HepG2 (cell line): Measurements from ENCODE around the gene AGXT. TPM values are rescaled to one million over a fixed set of nuclear protein-coding genes. Genes with fewer than 3 reads are reported as not detected.

Experiments used
- ATAC-seq: fragments of 200-7000 bp; cut with Tn5 transposase; 3 replicates; pipeline ENCODE4 v1.9.1; 2020; ENCODE audit warnings: mild to moderate bottlenecking, moderate library complexity
- BruUV-seq: library from RNA; stranded (reverse); fragments of 400-500 nt; replicated peaks from 2 replicates; lab custom pipeline; 2021; lab: Mats Ljungman, UMichigan
- CTCF ChIA-PET: fragments of 300-600 bp; formaldehyde crosslinking; extraction: SDS; loops from one replicate; lab custom pipeline; 2021; ENCODE audit warnings: low total read pairs, inconsistent platforms, low intra/inter-chr PET ratio; lab: Yijun Ruan, JAX
- POLR2A ChIA-PET: fragments of 350-600 bp; sonication (Branson Sonifier 250); formaldehyde crosslinking; loops from one replicate; lab custom pipeline; 2020; ENCODE audit warnings: antibody characterized with exemption, inconsistent platforms; lab: Yijun Ruan, JAX
- DNase-seq: peaks from one replicate; pipeline ENCODE4 v3.0.0-alpha.2; 2015; ENCODE audit warnings: low spot score
- FAIRE-seq: peaks from 3 replicates; lab custom pipeline; 2011; peaks lifted over from hg19 to GRCh38; lab: Jason Lieb, UNC
- H2AFZ ChIP-seq: one replicate; pipeline ENCODE4 v1.6.1; 2011; ENCODE audit warnings: low read length, inconsistent platforms
- H3K27ac ChIP-seq: fragments of 300-600 bp; 3 replicates; pipeline ENCODE4 v1.8.0; 2011; ENCODE audit warnings: mixed run types, mild to moderate bottlenecking, mixed read lengths, low read length, inconsistent platforms; ENCODE audit not compliant: insufficient read depth; ENCODE audit errors: extremely low read length
- H3K27me3 ChIP-seq, 2 experiments: fragments of 200-600 bp in 1 of 2; 2 replicates in 1 of 2; 3 replicates in 1 of 2; pipeline versions ENCODE4 v1.6.0 to v1.8.0; 2011; ENCODE audit warnings: low read length in 2 of 2, mild to moderate bottlenecking in 2 of 2, moderate library complexity in 2 of 2, inconsistent platforms in 1 of 2; ENCODE audit not compliant: insufficient read depth in 2 of 2, control insufficient read depth in 1 of 2
- H3K36me3 ChIP-seq, 2 experiments: fragments of 200-600 bp in 1 of 2; replicated peaks in 1 of 2; 2 replicates in 1 of 2; 3 replicates in 1 of 2; pipeline versions ENCODE4 v1.5.1 to v1.8.0; 2011; ENCODE audit warnings: low read length in 2 of 2, inconsistent platforms in 1 of 2; ENCODE audit not compliant: insufficient read depth in 2 of 2, control insufficient read depth in 1 of 2
- H3K4me1 ChIP-seq: 2 replicates; pipeline ENCODE4 v1.5.1; 2012; ENCODE audit warnings: low read length, inconsistent platforms; ENCODE audit not compliant: insufficient read depth
- H3K4me2 ChIP-seq: 2 replicates; pipeline ENCODE4 v1.6.0; 2011; ENCODE audit warnings: low read depth, low read length, inconsistent platforms
- H3K4me3 ChIP-seq, 3 experiments: fragments of 200-600 bp in 1 of 3; sonication (generic), shearing (Covaris generic) in 1 of 3; replicated peaks in 1 of 3; 2 replicates each; pipeline ENCODE4 v1.5.1; 2011 to 2016; ENCODE audit warnings: low read length in 3 of 3, inconsistent platforms in 2 of 3, low read depth in 2 of 3, mild to moderate bottlenecking in 2 of 3, control low read depth in 1 of 3, mixed read lengths in 1 of 3; ENCODE audit not compliant: insufficient read depth in 1 of 3
- H3K79me2 ChIP-seq: one replicate; pipeline ENCODE4 v1.6.1; 2011; ENCODE audit warnings: low read length, inconsistent platforms; ENCODE audit not compliant: insufficient read depth
- H3K9ac ChIP-seq: 2 replicates; pipeline ENCODE4 v1.6.0; 2011; ENCODE audit warnings: mild to moderate bottlenecking, low read depth, low read length, inconsistent platforms; ENCODE audit not compliant: insufficient read depth
- H3K9me3 ChIP-seq: 2 replicates; pipeline ENCODE4 v1.5.1; 2012; ENCODE audit warnings: mild to moderate bottlenecking, low read length
- H4K20me1 ChIP-seq: 2 replicates; pipeline ENCODE4 v1.6.0; 2011; ENCODE audit warnings: inconsistent platforms, mild to moderate bottlenecking, low read length, moderate library complexity; ENCODE audit not compliant: insufficient read depth
- ATF7 ChIP-seq, 2 experiments: fragments of 450-650 bp in 1 of 2; sonication (generic) in 1 of 2; formaldehyde crosslinking in 1 of 2; IDR thresholded peaks; 2 replicates each; pipeline versions ENCODE4 v1.4.0 to v1.6.1; 2016 to 2020; ENCODE audit warnings: antibody characterized with exemption in 1 of 2, mild to moderate bottlenecking in 1 of 2, missing genetic modification reagents in 1 of 2
- CBX1 ChIP-seq: IDR thresholded peaks from one replicate; pipeline ENCODE4 v1.6.1; 2016; ENCODE audit warnings: antibody characterized with exemption, low read depth
- CEBPG ChIP-seq: IDR thresholded peaks from 2 replicates; pipeline ENCODE4 v1.6.1; 2016
- FLYWCH1 ChIP-seq: sonication (generic); formaldehyde crosslinking; IDR thresholded peaks from 2 replicates; pipeline ENCODE4 v1.8.1; 2023; ENCODE audit warnings: mild to moderate bottlenecking, missing genetic modification reagents
- FOXA3 ChIP-seq: IDR thresholded peaks from 2 replicates; pipeline ENCODE4 v1.6.1; 2016; ENCODE audit warnings: missing genetic modification reagents, missing compliant biosample characterization
- FOXP4 ChIP-seq: sonication (generic); formaldehyde crosslinking; IDR thresholded peaks from 2 replicates; pipeline ENCODE4 v1.4.0; 2020; ENCODE audit warnings: missing genetic modification reagents
- GFI1 ChIP-seq: sonication (generic); formaldehyde crosslinking; IDR thresholded peaks from 2 replicates; pipeline ENCODE4 v1.5.0; 2020; ENCODE audit warnings: missing genetic modification reagents, mild to moderate bottlenecking, borderline replicate concordance
- HINFP ChIP-seq: sonication (generic); formaldehyde crosslinking; IDR thresholded peaks from 2 replicates; pipeline ENCODE4 v1.4.0; 2020; ENCODE audit warnings: low read depth, mild to moderate bottlenecking, missing genetic modification reagents
- HNF4A ChIP-seq: sonication (generic); formaldehyde crosslinking; IDR thresholded peaks from 2 replicates; pipeline ENCODE4 v1.4.0; 2020; ENCODE audit warnings: missing genetic modification reagents
- IRX3 ChIP-seq: sonication (generic); formaldehyde crosslinking; IDR thresholded peaks from 2 replicates; pipeline ENCODE4 v1.8.1; 2023; ENCODE audit warnings: mild to moderate bottlenecking, low read depth, missing genetic modification reagents, borderline replicate concordance
- ISX ChIP-seq: sonication (generic); formaldehyde crosslinking; conservative IDR thresholded peaks from 2 replicates; pipeline ENCODE4 v1.5.0; 2020; ENCODE audit warnings: missing genetic modification reagents
- PHF5A ChIP-seq: IDR thresholded peaks from one replicate; pipeline ENCODE4 v1.6.1; 2018; ENCODE audit warnings: low read depth, missing genetic modification reagents; ENCODE audit not compliant: unreplicated experiment
- PRPF4 ChIP-seq: fragments of 200-400 bp; formaldehyde crosslinking; IDR thresholded peaks from 2 replicates; pipeline ENCODE4 v1.6.1; 2016; ENCODE audit warnings: low read length, low read depth; ENCODE audit not compliant: poor library complexity, severe bottlenecking
- RNF2 ChIP-seq: fragments of 450-650 bp; conservative IDR thresholded peaks from 2 replicates; pipeline ENCODE4 v1.6.1; 2016; ENCODE audit warnings: low read depth
- SNAPC2 ChIP-seq: sonication (generic); formaldehyde crosslinking; IDR thresholded peaks from 2 replicates; pipeline ENCODE4 v1.8.1; 2022; ENCODE audit warnings: mild to moderate bottlenecking, missing genetic modification reagents
- ZNF33B ChIP-seq: sonication (generic); formaldehyde crosslinking; IDR thresholded peaks from 2 replicates; pipeline ENCODE4 v1.5.1; 2020; ENCODE audit warnings: mild to moderate bottlenecking, missing genetic modification reagents
- ZNF350 ChIP-seq: sonication (generic); formaldehyde crosslinking; IDR thresholded peaks from 2 replicates; pipeline ENCODE4 v1.4.0; 2020; ENCODE audit warnings: mild to moderate bottlenecking, low read depth, missing genetic modification reagents, borderline replicate concordance
- ZNF44 ChIP-seq: sonication (generic); formaldehyde crosslinking; IDR thresholded peaks from 2 replicates; pipeline ENCODE4 v1.5.1; 2020; ENCODE audit warnings: mild to moderate bottlenecking, missing genetic modification reagents
- ZNF709 ChIP-seq: sonication (generic); formaldehyde crosslinking; IDR thresholded peaks from 2 replicates; pipeline ENCODE4 v1.5.0; 2020; ENCODE audit warnings: mild to moderate bottlenecking, missing genetic modification reagents
- ZNF83 ChIP-seq: sonication (generic); formaldehyde crosslinking; IDR thresholded peaks from 2 replicates; pipeline ENCODE4 v1.4.0; 2020; ENCODE audit warnings: missing genetic modification reagents, mild to moderate bottlenecking, borderline replicate concordance
- WGBS: methylation state at CpG from one replicate; pipeline ENCODE4 v1.1.6; 2017; ENCODE audit warnings: low lambda C conversion rate; 5-methylcytosine and 5-hydroxymethylcytosine counted together
- in situ Hi-C: cut with HindIII; loops from 2 replicates; pipeline ENCODE4 v1.10.0; 2017; ENCODE audit warnings: low pct_unique_long_range_greater_than_20kb; ENCODE audit not compliant: extremely low pct_ligation_motif_present
- intact Hi-C: fragments of 100-400 bp; cut with micrococcal nuclease; formaldehyde crosslinking; loops from one replicate; pipeline ENCODE4 v1.10.0; 2022; ENCODE audit not compliant: unreplicated experiment
- polyA plus RNA-seq, 8 experiments: library from polyadenylated mRNA; depleted of rRNA in 3 of 8; stranded (reverse) in 7 of 8; unstranded in 1 of 8; fragments of >200 nt; fragmentation: Illumina TruSeq in 4 of 8; extraction: Trizol in 4 of 8; gene quantifications; 2 replicates each; pipeline versions ENCODE4 v1.2.1 to v1.2.3, GENCODE V29; 2011 to 2016; ENCODE audit warnings: low read depth in 4 of 8, missing spikeins in 1 of 8, mixed read lengths in 1 of 8; ENCODE audit not compliant: insufficient read depth in 1 of 8
- total RNA-seq, 5 experiments: library from RNA; depleted of rRNA; stranded (reverse); fragments of >200 nt; fragmentation: Illumina TruSeq; extraction: Trizol; gene quantifications; 2 replicates each; pipeline ENCODE4 v1.2.3, GENCODE V29; 2016; ENCODE audit warnings: low read depth in 1 of 5
- TF ChIP-seq, protein P1 (sequence below): sonication (generic); formaldehyde crosslinking; IDR thresholded peaks from 2 replicates; pipeline ENCODE4 v1.8.0; 2022; ENCODE audit warnings: missing genetic modification reagents, low read depth, mild to moderate bottlenecking, borderline replicate concordance

The AGXT gene
- total and polyA plus RNA-seq, 2 of the 13 experiments (the other 11 are each of a cell fraction or from before 2014, with no cell fraction given): 41.9 to 96.1 TPM

DNA sequence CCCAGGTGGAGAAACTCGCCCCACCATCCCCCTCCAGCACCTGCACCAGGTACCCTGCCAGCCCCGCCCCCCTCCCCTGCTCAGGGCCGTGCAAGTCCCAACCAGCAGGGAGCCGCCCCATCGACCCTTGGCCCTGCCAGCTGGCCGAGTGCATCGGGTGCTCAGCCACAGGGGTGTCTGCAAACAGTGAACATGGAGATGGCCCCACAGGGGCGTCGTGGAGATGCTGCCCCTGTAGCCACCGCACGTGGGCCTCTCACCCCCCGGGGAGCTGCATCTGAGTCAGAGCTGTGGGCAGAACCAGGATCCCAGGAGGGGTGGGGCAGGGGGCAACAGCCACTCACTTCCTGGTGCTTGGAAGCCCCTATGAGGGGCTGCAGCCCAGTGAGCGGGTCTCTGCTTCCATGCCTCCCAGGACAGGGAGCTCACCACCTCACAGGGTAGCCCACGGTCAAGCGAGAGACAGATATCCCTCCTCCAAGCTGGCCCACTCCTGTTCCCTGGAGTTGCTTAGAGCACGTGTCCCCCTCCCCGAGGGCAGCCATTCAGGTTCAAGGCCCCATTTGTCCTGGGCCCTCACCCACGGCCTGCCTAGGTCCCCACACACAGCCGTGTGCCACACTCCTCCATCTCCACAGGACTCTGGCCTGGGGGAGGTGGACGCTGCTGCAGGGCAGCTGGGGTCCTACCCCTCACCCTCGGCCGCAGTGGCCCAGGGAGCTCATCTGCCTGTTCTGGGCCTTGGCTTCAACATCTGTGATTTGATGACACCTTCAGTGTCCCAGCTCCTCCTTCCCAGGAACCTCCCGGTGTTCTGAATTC is 28.5 kb downstream of the AGXT start:
- ATAC-seq (peak; percentile 66), DNase-seq (peak; percentile 68), FAIRE-seq (peak; percentile 66)
- Histone ChIP-seq H3K4me3 (peak overlapping the region in 1 of 3 experiments; percentile 59; a peak in 1 of 6 replicates), H3K27ac (no peak overlapping the region), H3K79me2 (no peaks in the 10 kb centered on the region), H2AFZ (no peak overlapping the region), H3K9me3 (no peaks in the 10 kb centered on the region), H4K20me1 (no peaks in the 10 kb centered on the region), H3K27me3 (peaks cover 0 to 12% of the 10 kb centered on the region in 2 experiments; a peak in 2 of 5 replicates), H3K4me1 (peaks cover 70% of the 10 kb centered on the region), H3K9ac (no peak overlapping the region), H3K36me3 (no peaks in the 10 kb centered on the region), H3K4me2 (peak overlapping the region; percentile 49)
- WGBS: 70% methylated on average over 12 of the region's 23 CpGs
- in situ Hi-C loops: no loop called here
- POLR2A ChIA-PET: interaction anchor here (0.9 to 4.2 kb wide), 6 partner anchors 15 to 40 kb away, joined by 3 to 37 read pairs (median 10); partner anchors contain the start of gene AGXT
- CTCF ChIA-PET: interaction anchor here (0.9 kb wide), 1 partner anchor 40 kb away, joined by 3 read pairs; no protein-coding TSS in a partner anchor
- intact Hi-C loops: no loop called here
- BruUV-seq: no TSS peak
- TF ChIP-seq ZNF83 (CRISPR knock-in tag) (no peak), ZNF33B (peak; percentile 78; the same call in 1 of the 2 replicates), FOXA3 (CRISPR knock-in tag) (peak; percentile 37; the same call in 1 of the 2 replicates), PRPF4 (no peak), HINFP (CRISPR knock-in tag) (0 out of 2 replicates have a peak, but pooled peaks have one; percentile 63), CBX1 (no peak), GFI1 (no peak), FLYWCH1 (no peak), FOXP4 (no peak), PHF5A (CRISPR knock-in tag) (no peak), HNF4A (CRISPR knock-in tag) (peak; percentile 82), SNAPC2 (CRISPR knock-in tag) (peak; percentile 69; the same call in 1 of the 2 replicates), ZNF44 (no peak), CEBPG (no peak), ISX (no peak), ATF7 (IDR thresholded peaks at IDR 0.05) (no peak), ATF7 (CRISPR knock-in tag; IDR thresholded peaks at IDR 0.05) (no peak), ZNF709 (CRISPR knock-in tag) (0 out of 2 replicates have a peak, but pooled peaks have one; percentile 61), RNF2 (peak; percentile 77), IRX3 (CRISPR knock-in tag) (no peak), ZNF350 (no peak)
- TF ChIP-seq, protein P1, sequence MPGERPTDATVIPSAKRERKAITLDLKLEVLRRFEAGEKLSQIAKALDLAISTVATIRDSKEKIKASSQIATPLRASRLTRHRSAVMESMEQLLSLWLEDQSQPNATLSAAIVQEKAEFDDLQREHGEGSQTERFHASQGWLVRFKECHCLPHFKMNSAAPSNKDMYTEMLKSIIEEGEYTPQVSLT (CRISPR knock-in tag): no peak
